Measurements from ENCODE around the gene MARK4.
"Not testable (repeated sequence)": the region's sequence is repeated elsewhere in the genome, so short reads cannot be mapped to it uniquely, and the experiment has no call there.

Gene MARK4

GRCh38 chr19:45334881-45335280 is 83.8 kb downstream of the MARK4 start:
- in situ Hi-C loops (cut with MboI; ENCODE audit: low sequenced_read_pairs): not testable (repeated sequence)

- in situ Hi-C loops (cut with MboI; ENCODE audit: low sequenced_read_pairs): no loop called here
Observed at GRCh38 chr19:45336696-45337251, 85.7 kb downstream of the MARK4 start.

GRCh38 chr19:45339629-45340028 is 88.6 kb downstream of the MARK4 start:
- in situ Hi-C loops (cut with MboI; ENCODE audit: low sequenced_read_pairs): no loop called here

GRCh38 chr19:45340232-45340898 is 89.3 kb downstream of the MARK4 start, which contains the start of gene KLC3:
KLC3 (plus strand) TSS chr19:45340750; CDS start chr19:45345542, 4,792 bp downstream.
- in situ Hi-C loops (cut with MboI; ENCODE audit: low sequenced_read_pairs): no loop called here

- in situ Hi-C loops (cut with MboI; ENCODE audit: low sequenced_read_pairs): no loop called here
Observed at GRCh38 chr19:45340899-45341453, 89.9 kb downstream of the MARK4 start.

- in situ Hi-C loops (cut with MboI; ENCODE audit: low sequenced_read_pairs): no loop called here
Observed at GRCh38 chr19:45342911-45343310, 91.8 kb downstream of the MARK4 start.

GRCh38 chr19:45344621-45345505 is 93.8 kb downstream of the MARK4 start:
- in situ Hi-C loops (cut with MboI; ENCODE audit: low sequenced_read_pairs): no loop called here

GRCh38 chr19:45345506-45345860 is 94.4 kb downstream of the MARK4 start:
- in situ Hi-C loops (cut with MboI; ENCODE audit: low sequenced_read_pairs): no loop called here

GRCh38 chr19:45346449-45346848 is 95.4 kb downstream of the MARK4 start:
- in situ Hi-C loops (cut with MboI; ENCODE audit: low sequenced_read_pairs): no loop called here

- in situ Hi-C loops (cut with MboI; ENCODE audit: low sequenced_read_pairs): no loop called here
Observed at GRCh38 chr19:45347570-45348366, 96.7 kb downstream of the MARK4 start.

GRCh38 chr19:45348367-45349125 is 97.5 kb downstream of the MARK4 start:
- in situ Hi-C loops (cut with MboI; ENCODE audit: low sequenced_read_pairs): no loop called here

- in situ Hi-C loops (cut with MboI; ENCODE audit: low sequenced_read_pairs): no loop called here
Observed at GRCh38 chr19:45349126-45349415, 98.0 kb downstream of the MARK4 start.

- in situ Hi-C loops (cut with MboI; ENCODE audit: low sequenced_read_pairs): no loop called here
Observed at GRCh38 chr19:45349430-45349941, 98.4 kb downstream of the MARK4 start.

- in situ Hi-C loops (cut with MboI; ENCODE audit: low sequenced_read_pairs): no loop called here
Observed at GRCh38 chr19:45350477-45351058, 99.5 kb downstream of the MARK4 start.

GRCh38 chr19:45351401-45351952 is 100.4 kb downstream of the MARK4 start:
- in situ Hi-C loops (cut with MboI; ENCODE audit: low sequenced_read_pairs): no loop called here

- in situ Hi-C loops (cut with MboI; ENCODE audit: low sequenced_read_pairs): no loop called here
Observed at GRCh38 chr19:45352062-45352461, 101.0 kb downstream of the MARK4 start.

GRCh38 chr19:45352471-45352870 is 101.4 kb downstream of the MARK4 start:
- in situ Hi-C loops (cut with MboI; ENCODE audit: low sequenced_read_pairs): no loop called here

- in situ Hi-C loops (cut with MboI; ENCODE audit: low sequenced_read_pairs): no loop called here
Observed at GRCh38 chr19:45352914-45353796, 102.1 kb downstream of the MARK4 start.

All from HL-60/S4 (cell line).